ENCODE data around the gene VPS4A.
"Not testable (repeated sequence)": the region's sequence is repeated elsewhere in the genome, so short reads cannot be mapped to it uniquely, and the experiment has no call there.

The VPS4A gene

GRCh38 chr16:69340095-69340644 lies 29.0 kb downstream of the VPS4A start:
- Mint-ChIP-seq H3K9me3 (no peaks in the 10 kb centered on the region), H3K4me1 (ENCODE audit: low read depth in 2 of 2) (peaks cover 29 to 38% of the 10 kb centered on the region in 2 donors), H3K36me3 (ENCODE audit: insufficient read depth) (peaks cover 35% of the 10 kb centered on the region), H3K27me3 (no peaks in the 10 kb centered on the region), H3K4me3 (peak overlapping the region; percentile 99), H3K27ac (peak overlapping the region; percentile 93 to 97)
- ATAC-seq (replicated peaks) (no peak), DNase-seq (no peak)

GRCh38 chr16:69344171-69344570 lies 33.0 kb downstream of the VPS4A start:
- peaks cover 24% of the 10 kb centered on the region for H3K36me3 Mint-ChIP-seq (ENCODE audit: insufficient read depth)
- H3K27me3 Mint-ChIP-seq = no peaks in the 10 kb centered on the region
- ATAC-seq (replicated peaks) (no peak), DNase-seq (no peak)
- H3K9me3 Mint-ChIP-seq = no peaks in the 10 kb centered on the region
- H3K4me1 Mint-ChIP-seq (ENCODE audit: low read depth in 2 of 2) = peaks cover 25 to 39% of the 10 kb centered on the region in 2 donors
- H3K4me3 Mint-ChIP-seq = no peak overlapping the region
- H3K27ac Mint-ChIP-seq = peak overlapping the region in 1 of 2 donors; percentile 73

GRCh38 chr16:69345923-69346322 lies 34.8 kb downstream of the VPS4A start:
- Mint-ChIP-seq H3K9me3 (no peaks in the 10 kb centered on the region), H3K27ac (peak overlapping the region; percentile 72 to 73), H3K4me1 (ENCODE audit: low read depth in 2 of 2) (peaks cover 13 to 24% of the 10 kb centered on the region in 2 donors), H3K36me3 (ENCODE audit: insufficient read depth) (peaks cover 18% of the 10 kb centered on the region), H3K27me3 (no peaks in the 10 kb centered on the region), H3K4me3 (peak overlapping the region; percentile 46 to 50)
- no peak for DNase-seq
- ATAC-seq (replicated peaks) = peak; percentile 85

- Mint-ChIP-seq H3K4me1 (ENCODE audit: low read depth in 2 of 2) (peaks cover 12 to 20% of the 10 kb centered on the region in 2 donors), H3K27me3 (no peaks in the 10 kb centered on the region), H3K27ac (peak overlapping the region in 1 of 2 donors; percentile 72), H3K36me3 (ENCODE audit: insufficient read depth) (peaks cover 15% of the 10 kb centered on the region), H3K9me3 (no peaks in the 10 kb centered on the region), H3K4me3 (no peak overlapping the region)
- no peak for ATAC-seq (replicated peaks)
- no peak for DNase-seq
Observed at GRCh38 chr16:69346683-69347082, 35.5 kb downstream of the VPS4A start.

GRCh38 chr16:69348222-69348621 lies 37.1 kb downstream of the VPS4A start:
- no peak overlapping the region for H3K4me3 Mint-ChIP-seq
- no peak for DNase-seq
- peaks cover 19% of the 10 kb centered on the region for H3K36me3 Mint-ChIP-seq (ENCODE audit: insufficient read depth)
- H3K4me1 Mint-ChIP-seq (ENCODE audit: low read depth in 2 of 2) = peaks cover 8 to 20% of the 10 kb centered on the region in 2 donors
- ATAC-seq (replicated peaks) = no peak
- peak overlapping the region in 1 of 2 donors; percentile 26 for H3K27ac Mint-ChIP-seq
- no peaks in the 10 kb centered on the region for H3K27me3 Mint-ChIP-seq
- no peaks in the 10 kb centered on the region for H3K9me3 Mint-ChIP-seq

GRCh38 chr16:69349536-69349935 lies 38.4 kb downstream of the VPS4A start:
- H3K36me3 Mint-ChIP-seq (ENCODE audit: insufficient read depth) = peaks cover 13% of the 10 kb centered on the region
- DNase-seq = no peak
- ATAC-seq (replicated peaks) = no peak
- H3K4me3 Mint-ChIP-seq = no peak overlapping the region
- no peak overlapping the region for H3K27ac Mint-ChIP-seq
- H3K9me3 Mint-ChIP-seq = no peaks in the 10 kb centered on the region
- peaks cover 8 to 20% of the 10 kb centered on the region in 2 donors for H3K4me1 Mint-ChIP-seq (ENCODE audit: low read depth in 2 of 2)
- H3K27me3 Mint-ChIP-seq = no peaks in the 10 kb centered on the region

- Mint-ChIP-seq H3K4me1 (ENCODE audit: low read depth in 2 of 2) (peaks cover 7 to 19% of the 10 kb centered on the region in 2 donors), H3K4me3 (no peak overlapping the region), H3K27ac (peak overlapping the region in 1 of 2 donors; percentile 72), H3K36me3 (ENCODE audit: insufficient read depth) (peaks cover 13% of the 10 kb centered on the region), H3K27me3 (no peaks in the 10 kb centered on the region), H3K9me3 (no peaks in the 10 kb centered on the region)
- no peak for DNase-seq
- ATAC-seq (replicated peaks) = no peak
Observed at GRCh38 chr16:69350536-69351133, 39.5 kb downstream of the VPS4A start.

- no peaks in the 10 kb centered on the region for H3K27me3 Mint-ChIP-seq
- peak within 1 kb of the TSS in 1 of 2 donors; percentile 73 for H3K27ac Mint-ChIP-seq
- H3K36me3 Mint-ChIP-seq (ENCODE audit: insufficient read depth) = peaks cover 20% of the 10 kb centered on the region
- H3K9me3 Mint-ChIP-seq = no peaks in the 10 kb centered on the region
- no peak for DNase-seq
- H3K4me3 Mint-ChIP-seq = no peak within 1 kb of the TSS
- no peak for ATAC-seq (replicated peaks)
- peaks cover 3 to 11% of the 10 kb centered on the region in 2 donors for H3K4me1 Mint-ChIP-seq (ENCODE audit: low read depth in 2 of 2)
Observed at GRCh38 chr16:69351309-69352027, 40.3 kb downstream of the VPS4A start, which contains the start of gene TMED6. TSS of gene TMED6 (minus strand) at chr16:69351786. CDS start at chr16:69351753, 33 bp downstream.

GRCh38 chr16:69360070-69360469 lies 48.9 kb downstream of the VPS4A start:
- DNase-seq; H3K27ac Mint-ChIP-seq; H3K9me3 Mint-ChIP-seq; ATAC-seq (replicated peaks); H3K27me3 Mint-ChIP-seq; H3K4me3 Mint-ChIP-seq: not testable (repeated sequence)
- Mint-ChIP-seq H3K4me1 (ENCODE audit: low read depth in 2 of 2) (peaks cover 4 to 10% of the 10 kb centered on the region in 2 donors), H3K36me3 (ENCODE audit: insufficient read depth) (peaks cover 55% of the 10 kb centered on the region)

- H3K4me3 Mint-ChIP-seq = no peak overlapping the region
- peaks cover 68% of the 10 kb centered on the region for H3K36me3 Mint-ChIP-seq (ENCODE audit: insufficient read depth)
- H3K27ac Mint-ChIP-seq = peak overlapping the region in 1 of 2 donors; percentile 17
- H3K27me3 Mint-ChIP-seq = no peaks in the 10 kb centered on the region
- DNase-seq (no peak), ATAC-seq (replicated peaks) (no peak)
- no peaks in the 10 kb centered on the region for H3K9me3 Mint-ChIP-seq
- peaks cover 6 to 10% of the 10 kb centered on the region in 2 donors for H3K4me1 Mint-ChIP-seq (ENCODE audit: low read depth in 2 of 2)
Observed at GRCh38 chr16:69363281-69363717, 52.1 kb downstream of the VPS4A start.

- H3K27ac Mint-ChIP-seq = peak overlapping the region; percentile 17 to 22
- H3K9me3 Mint-ChIP-seq = no peaks in the 10 kb centered on the region
- peaks cover 73% of the 10 kb centered on the region for H3K36me3 Mint-ChIP-seq (ENCODE audit: insufficient read depth)
- ATAC-seq (replicated peaks) (no peak), DNase-seq (no peak)
- no peaks in the 10 kb centered on the region for H3K27me3 Mint-ChIP-seq
- peaks cover 6 to 10% of the 10 kb centered on the region in 2 donors for H3K4me1 Mint-ChIP-seq (ENCODE audit: low read depth in 2 of 2)
- no peak overlapping the region for H3K4me3 Mint-ChIP-seq
Observed at GRCh38 chr16:69364088-69364487, 52.9 kb downstream of the VPS4A start.

GRCh38 chr16:69365901-69366300 lies 54.8 kb downstream of the VPS4A start:
- DNase-seq = no peak
- Mint-ChIP-seq H3K36me3 (ENCODE audit: insufficient read depth) (peaks cover 74% of the 10 kb centered on the region), H3K4me3 (no peak overlapping the region), H3K4me1 (ENCODE audit: low read depth in 2 of 2) (peaks cover 6 to 20% of the 10 kb centered on the region in 2 donors), H3K27ac (no peak overlapping the region), H3K27me3 (no peaks in the 10 kb centered on the region), H3K9me3 (no peaks in the 10 kb centered on the region)
- no peak for ATAC-seq (replicated peaks)

GRCh38 chr16:69366431-69366830 lies 55.3 kb downstream of the VPS4A start:
- no peak overlapping the region for H3K4me3 Mint-ChIP-seq

More at GRCh38 chr16:69366431-69366830, 55.3 kb downstream of the VPS4A start:
- peaks cover 6 to 20% of the 10 kb centered on the region in 2 donors for H3K4me1 Mint-ChIP-seq (ENCODE audit: low read depth in 2 of 2)
- H3K36me3 Mint-ChIP-seq (ENCODE audit: insufficient read depth) = peaks cover 74% of the 10 kb centered on the region
- no peaks in the 10 kb centered on the region for H3K27me3 Mint-ChIP-seq
- no peak for DNase-seq
- no peak for ATAC-seq (replicated peaks)
- peak overlapping the region in 1 of 2 donors; percentile 35 for H3K27ac Mint-ChIP-seq
- H3K9me3 Mint-ChIP-seq = no peaks in the 10 kb centered on the region
